ENCODE results near the gene FADS1.

Gene FADS1

DNA sequence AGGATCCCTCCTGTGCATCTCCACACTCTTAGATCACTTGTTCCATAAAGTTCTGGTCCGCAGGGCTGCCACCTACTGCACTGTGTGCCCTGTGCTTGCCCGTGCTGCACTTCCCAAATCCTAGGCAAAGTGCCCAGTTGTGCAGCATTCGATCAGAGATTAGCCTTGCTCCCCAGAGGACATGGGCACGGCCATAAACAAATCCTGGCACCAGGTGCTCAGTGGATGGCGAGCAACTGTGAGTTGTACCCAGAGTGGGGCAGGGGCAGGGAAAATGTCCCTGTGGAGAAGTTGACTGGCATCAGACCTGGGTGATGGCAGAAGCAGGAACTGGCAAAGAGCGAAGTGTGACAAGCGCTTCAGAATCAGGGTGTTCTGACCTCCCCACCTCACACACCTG is 16.0 kb upstream of the FADS1 start:
- TF ChIP-seq, protein P1, sequence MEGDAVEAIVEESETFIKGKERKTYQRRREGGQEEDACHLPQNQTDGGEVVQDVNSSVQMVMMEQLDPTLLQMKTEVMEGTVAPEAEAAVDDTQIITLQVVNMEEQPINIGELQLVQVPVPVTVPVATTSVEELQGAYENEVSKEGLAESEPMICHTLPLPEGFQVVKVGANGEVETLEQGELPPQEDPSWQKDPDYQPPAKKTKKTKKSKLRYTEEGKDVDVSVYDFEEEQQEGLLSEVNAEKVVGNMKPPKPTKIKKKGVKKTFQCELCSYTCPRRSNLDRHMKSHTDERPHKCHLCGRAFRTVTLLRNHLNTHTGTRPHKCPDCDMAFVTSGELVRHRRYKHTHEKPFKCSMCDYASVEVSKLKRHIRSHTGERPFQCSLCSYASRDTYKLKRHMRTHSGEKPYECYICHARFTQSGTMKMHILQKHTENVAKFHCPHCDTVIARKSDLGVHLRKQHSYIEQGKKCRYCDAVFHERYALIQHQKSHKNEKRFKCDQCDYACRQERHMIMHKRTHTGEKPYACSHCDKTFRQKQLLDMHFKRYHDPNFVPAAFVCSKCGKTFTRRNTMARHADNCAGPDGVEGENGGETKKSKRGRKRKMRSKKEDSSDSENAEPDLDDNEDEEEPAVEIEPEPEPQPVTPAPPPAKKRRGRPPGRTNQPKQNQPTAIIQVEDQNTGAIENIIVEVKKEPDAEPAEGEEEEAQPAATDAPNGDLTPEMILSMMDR (IDR thresholded peaks at IDR 0.05; ENCODE audit: low read depth, low read length, missing control alignments) = no peak
- in situ Hi-C loops (cut with HindIII; ENCODE audit: low sequenced_read_pairs) = no loop called here
- H3K4me3 ChIP-seq (ENCODE audit: low read depth, low read length) = no peak overlapping the region
- no peak for DNase-seq (ENCODE audit: low read depth)

- no peak overlapping the region for H3K4me3 ChIP-seq (ENCODE audit: low read depth, low read length)
- DNase-seq (ENCODE audit: low read depth) = no peak
- TF ChIP-seq, protein P1 (IDR thresholded peaks at IDR 0.05; ENCODE audit: low read depth, low read length, missing control alignments) = no peak
- in situ Hi-C loops (cut with HindIII; ENCODE audit: low sequenced_read_pairs) = no loop called here
Measured at GRCh38 chr11:61832207-61832606, 15.4 kb upstream of the FADS1 start.

GRCh38 chr11:61830237-61831105 is 13.7 kb upstream of the FADS1 start:
- TF ChIP-seq, protein P1 (IDR thresholded peaks at IDR 0.05; ENCODE audit: low read depth, low read length, missing control alignments) = no peak
- in situ Hi-C loops (cut with HindIII; ENCODE audit: low sequenced_read_pairs) = no loop called here
- no peak for DNase-seq (ENCODE audit: low read depth)
- H3K4me3 ChIP-seq (ENCODE audit: low read depth, low read length) = peak overlapping the region; percentile 90

- DNase-seq (ENCODE audit: low read depth) = no peak
- peak overlapping the region; percentile 90 for H3K4me3 ChIP-seq (ENCODE audit: low read depth, low read length)
- in situ Hi-C loops (cut with HindIII; ENCODE audit: low sequenced_read_pairs) = no loop called here
- TF ChIP-seq, protein P1 (IDR thresholded peaks at IDR 0.05; ENCODE audit: low read depth, low read length, missing control alignments) = no peak
Measured at GRCh38 chr11:61829806-61830205, 13.0 kb upstream of the FADS1 start.

DNA sequence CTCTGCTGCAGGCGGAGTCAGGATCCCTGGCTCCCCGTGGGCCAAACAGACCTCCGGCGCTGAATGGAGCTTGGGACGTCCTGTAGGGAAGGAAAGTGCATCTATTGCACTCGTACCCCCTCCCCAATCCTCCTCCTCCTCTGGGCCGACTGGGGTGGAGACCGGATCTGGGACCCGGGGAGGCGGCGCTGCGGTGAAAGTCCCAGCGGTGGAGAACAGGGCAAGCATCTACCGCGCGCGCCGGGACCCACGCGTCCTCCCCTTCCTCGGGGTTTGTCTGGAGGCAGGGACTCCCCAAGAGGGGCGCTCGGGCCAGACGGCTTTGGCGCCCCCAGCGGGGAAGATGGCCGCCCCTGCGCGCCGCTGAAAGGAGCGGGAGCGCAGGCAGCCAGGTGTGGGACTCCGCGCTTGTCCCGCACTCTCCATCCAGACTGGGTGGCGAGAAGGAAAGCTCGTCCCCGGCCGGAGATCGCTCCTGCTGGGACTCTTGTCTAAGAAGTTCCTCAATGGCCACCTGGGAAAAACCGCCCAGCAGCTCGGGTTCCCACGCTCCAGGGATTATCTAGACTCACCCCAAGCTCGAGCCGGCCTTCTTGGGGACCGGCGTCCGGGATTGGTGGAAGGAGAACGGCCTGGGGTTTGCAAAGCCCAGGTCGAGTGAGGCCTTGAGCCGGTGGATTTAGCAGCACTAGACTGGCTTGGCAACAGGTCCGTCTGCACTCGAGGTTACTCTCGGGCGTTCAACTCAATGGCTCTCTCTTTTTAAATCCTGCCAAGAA is 12.0 kb upstream of the FADS1 start:
- TF ChIP-seq, protein P1 (IDR thresholded peaks at IDR 0.05; ENCODE audit: low read depth, low read length, missing control alignments) = peak; percentile 63
- H3K4me3 ChIP-seq (ENCODE audit: low read depth, low read length) = peak overlapping the region; percentile 90
- no peak for DNase-seq (ENCODE audit: low read depth)
- in situ Hi-C loops (cut with HindIII; ENCODE audit: low sequenced_read_pairs) = no loop called here

- H3K4me3 ChIP-seq (ENCODE audit: low read depth, low read length) = peak overlapping the region; percentile 90
- TF ChIP-seq, protein P1 (IDR thresholded peaks at IDR 0.05; ENCODE audit: low read depth, low read length, missing control alignments) = no peak
- DNase-seq (ENCODE audit: low read depth) = no peak
- in situ Hi-C loops (cut with HindIII; ENCODE audit: low sequenced_read_pairs) = no loop called here
Measured at GRCh38 chr11:61828379-61828628, 11.5 kb upstream of the FADS1 start.
